ENCODE data around the gene FHIT. TPM values are rescaled to one million over a fixed set of nuclear protein-coding genes. Genes with fewer than 3 reads are reported as not detected.

FHIT gene
- total RNA-seq, 4 donors from 2014 or later, result 0.72 to 5.2 (median 2.1) TPM

GRCh38 chr3:61118830-61119229 lies 132.4 kb downstream of the FHIT start:
- H3K36me3 ChIP-seq, result no peaks in the 10 kb centered on the region
- no peaks in the 10 kb centered on the region for H3K9me3 ChIP-seq
- H3K27me3 ChIP-seq, result no peaks in the 10 kb centered on the region
- no peak overlapping the region for H3K4me3 ChIP-seq
- ATAC-seq (no peak), DNase-seq (no peak)
- no peak overlapping the region for H3K27ac ChIP-seq
- no peaks in the 10 kb centered on the region for H3K4me1 ChIP-seq
- no peak for TF ChIP-seq CTCF (IDR thresholded peaks at IDR 0.05 in 4 of 5, conservative IDR thresholded peaks at IDR 0.05 in 1 of 5)
- no peak for TF ChIP-seq POLR2A (IDR thresholded peaks at IDR 0.05)
- intact Hi-C loops (cut with DNase I; ENCODE audit: low total_unique reads), result no loop called here
- in situ Hi-C loops (cut with MboI; ENCODE audit: low sequenced_read_pairs in 4 of 4), result no loop called here

GRCh38 chr3:61117045-61117898 lies 134.0 kb downstream of the FHIT start:
- Histone ChIP-seq H3K36me3 (no peaks in the 10 kb centered on the region), H3K27ac (no peak overlapping the region), H3K4me3 (no peak overlapping the region), H3K9me3 (no peaks in the 10 kb centered on the region), H3K4me1 (no peaks in the 10 kb centered on the region), H3K27me3 (no peaks in the 10 kb centered on the region)
- ATAC-seq (no peak), DNase-seq (no peak)
- TF ChIP-seq CTCF (IDR thresholded peaks at IDR 0.05 in 4 of 5, conservative IDR thresholded peaks at IDR 0.05 in 1 of 5), result no peak
- no peak for TF ChIP-seq POLR2A (IDR thresholded peaks at IDR 0.05)
- intact Hi-C loops (cut with DNase I; ENCODE audit: low total_unique reads), result no loop called here
- in situ Hi-C loops (cut with MboI; ENCODE audit: low sequenced_read_pairs in 4 of 4), result no loop called here

- DNase-seq (no peak), ATAC-seq (no peak)
- Histone ChIP-seq H3K4me3 (no peak overlapping the region), H3K36me3 (no peaks in the 10 kb centered on the region), H3K9me3 (no peaks in the 10 kb centered on the region), H3K27me3 (no peaks in the 10 kb centered on the region), H3K27ac (no peak overlapping the region), H3K4me1 (no peaks in the 10 kb centered on the region)
- in situ Hi-C loops (cut with MboI; ENCODE audit: low sequenced_read_pairs in 4 of 4) (no loop called here), intact Hi-C loops (cut with DNase I; ENCODE audit: low total_unique reads) (no loop called here)
- TF ChIP-seq POLR2A (IDR thresholded peaks at IDR 0.05) (no peak), CTCF (IDR thresholded peaks at IDR 0.05 in 4 of 5, conservative IDR thresholded peaks at IDR 0.05 in 1 of 5) (no peak)
Observed at GRCh38 chr3:61114316-61114953, 136.8 kb downstream of the FHIT start.

- intact Hi-C loops (cut with DNase I; ENCODE audit: low total_unique reads) (no loop called here), in situ Hi-C loops (cut with MboI; ENCODE audit: low sequenced_read_pairs in 4 of 4) (no loop called here)
- H3K27ac ChIP-seq, result no peak overlapping the region
- TF ChIP-seq CTCF (IDR thresholded peaks at IDR 0.05 in 4 of 5, conservative IDR thresholded peaks at IDR 0.05 in 1 of 5) (no peak), POLR2A (IDR thresholded peaks at IDR 0.05) (no peak)
- H3K27me3 ChIP-seq, result no peaks in the 10 kb centered on the region
- no peaks in the 10 kb centered on the region for H3K36me3 ChIP-seq
- no peak for DNase-seq
- no peaks in the 10 kb centered on the region for H3K4me1 ChIP-seq
- H3K9me3 ChIP-seq, result no peaks in the 10 kb centered on the region
- H3K4me3 ChIP-seq, result no peak overlapping the region
- ATAC-seq, result no peak
Observed at GRCh38 chr3:61111825-61112224, 139.4 kb downstream of the FHIT start.
